HG03066 (cell line): Measurements from ENCODE around the gene TBC1D24.

Source experiments
- ATAC-seq: cut with Tn5 transposase; IDR thresholded peaks from one replicate; pipeline ENCODE4 v1.9.1; 2021; ENCODE audit warnings: low read depth; ENCODE audit not compliant: unreplicated experiment

The TBC1D24 gene

DNA sequence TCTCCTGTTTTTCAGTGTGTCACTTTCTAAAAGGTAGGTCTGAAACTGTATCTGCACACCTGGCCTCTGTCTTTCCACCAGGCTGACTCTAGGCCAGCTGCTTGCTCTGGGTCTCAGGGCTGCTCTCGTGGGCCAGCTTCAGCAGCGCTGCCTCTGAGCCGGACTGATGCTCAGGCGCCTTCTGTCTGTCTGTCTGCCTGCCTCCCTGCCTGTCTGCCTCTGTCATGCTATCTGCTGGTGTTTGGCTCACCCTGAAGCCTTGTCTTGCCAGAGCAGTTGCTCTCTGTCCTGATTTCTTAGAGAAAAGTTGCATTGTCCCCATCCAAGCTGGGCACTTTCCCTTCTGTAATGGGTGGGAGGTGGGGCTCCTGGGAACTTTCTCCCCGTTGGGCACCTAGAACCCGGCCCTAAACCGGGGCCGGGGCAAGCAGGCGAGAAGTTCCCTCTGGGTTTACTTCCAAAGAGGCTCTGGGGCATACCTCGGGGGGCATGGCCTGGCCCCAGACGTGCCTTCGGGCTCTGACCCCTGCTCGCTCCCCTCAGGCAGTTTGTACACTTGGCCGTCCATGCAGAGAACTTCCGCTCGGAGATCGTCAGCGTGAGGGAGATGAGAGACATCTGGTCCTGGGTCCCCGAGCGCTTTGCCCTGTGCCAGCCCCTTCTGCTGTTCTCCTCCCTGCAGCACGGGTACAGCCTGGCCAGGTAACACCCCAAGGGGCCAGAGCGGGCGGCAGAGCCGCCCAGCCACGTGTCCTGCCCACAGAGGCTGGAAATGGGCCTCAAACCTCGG is 23.0 kb downstream of the TBC1D24 start:
- no peak for ATAC-seq

DNA sequence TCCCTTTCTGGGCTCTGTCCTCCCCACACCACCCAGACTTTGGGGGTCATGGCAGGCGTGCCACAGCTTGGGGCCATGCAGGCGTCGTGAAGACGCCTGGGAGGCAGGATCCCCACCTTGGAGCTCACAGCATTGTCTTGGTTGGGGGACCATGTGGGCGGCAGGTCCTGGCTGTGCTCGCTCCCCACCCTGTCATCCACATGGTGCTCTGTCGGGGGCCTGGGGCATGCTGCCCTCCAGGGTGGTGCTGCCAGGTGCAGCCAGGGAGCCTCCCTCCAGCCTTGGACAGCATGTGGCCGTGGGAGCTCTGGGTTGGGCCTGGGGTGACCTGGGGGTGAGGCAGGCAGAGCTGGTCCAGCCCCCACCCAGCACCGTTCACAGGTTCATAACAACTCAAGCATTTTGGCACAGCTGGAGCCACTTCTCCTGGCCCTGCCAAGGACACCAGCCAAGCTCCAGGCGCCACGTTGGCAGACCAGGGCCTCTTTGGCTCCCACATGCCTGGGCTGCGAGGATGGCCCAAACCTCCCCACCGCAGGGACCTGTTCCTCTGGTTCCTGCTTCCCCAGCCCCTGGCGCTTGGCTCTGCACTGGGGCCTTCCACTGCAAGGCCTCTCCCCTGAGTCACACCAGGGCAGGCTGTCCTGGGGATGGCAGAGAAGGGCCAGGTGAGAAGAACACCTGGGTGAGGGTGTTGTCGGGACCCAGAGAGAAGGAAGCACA is 23.8 kb downstream of the TBC1D24 start:
- ATAC-seq: no peak

DNA sequence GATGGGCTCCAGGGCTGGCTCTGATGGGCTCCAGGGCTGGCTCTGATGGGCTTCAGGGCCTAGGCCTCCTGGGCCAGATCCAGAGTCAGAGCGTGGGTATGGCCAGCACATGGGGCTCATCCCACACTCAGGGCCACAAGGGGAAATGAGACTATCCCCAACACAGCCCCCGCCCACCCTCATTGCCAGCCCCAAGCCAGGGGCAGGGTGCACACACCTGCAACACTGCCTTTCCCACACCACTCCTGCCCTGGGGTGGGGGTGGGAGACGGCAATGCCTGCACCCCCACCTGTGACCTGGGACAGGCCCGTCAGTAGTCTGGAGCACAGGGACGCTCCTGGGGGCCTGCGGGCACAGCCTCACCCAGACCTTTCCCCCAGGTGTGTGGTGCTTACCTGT is 24.5 kb downstream of the TBC1D24 start:
- ATAC-seq: no peak

DNA sequence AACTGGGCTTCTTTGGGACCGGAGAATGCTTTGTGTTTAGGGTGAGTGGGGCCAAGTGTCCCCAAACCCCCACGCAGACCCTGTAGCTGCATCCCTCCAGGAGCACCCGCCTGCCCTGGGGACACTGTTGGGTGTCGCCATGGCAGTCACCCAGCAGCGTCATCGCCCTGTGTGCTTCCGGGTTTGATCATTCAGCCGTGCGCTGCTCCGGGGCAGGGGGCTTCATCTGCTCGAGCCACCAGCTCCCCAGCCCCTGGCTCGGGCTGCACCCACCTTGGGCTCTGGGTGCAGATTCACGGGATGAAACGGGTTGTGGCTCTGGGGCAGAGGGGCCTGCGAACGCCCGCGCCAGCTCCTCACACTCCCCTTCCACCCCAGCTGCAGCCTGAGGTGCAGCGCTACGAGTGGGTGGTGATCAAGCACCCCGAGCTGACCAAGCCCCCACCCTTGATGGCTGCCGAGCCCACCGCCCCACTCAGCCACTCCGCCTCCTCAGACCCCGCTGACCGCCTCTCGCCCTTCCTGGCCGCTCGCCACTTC is 25.0 kb downstream of the TBC1D24 start:
- ATAC-seq: no peak

DNA sequence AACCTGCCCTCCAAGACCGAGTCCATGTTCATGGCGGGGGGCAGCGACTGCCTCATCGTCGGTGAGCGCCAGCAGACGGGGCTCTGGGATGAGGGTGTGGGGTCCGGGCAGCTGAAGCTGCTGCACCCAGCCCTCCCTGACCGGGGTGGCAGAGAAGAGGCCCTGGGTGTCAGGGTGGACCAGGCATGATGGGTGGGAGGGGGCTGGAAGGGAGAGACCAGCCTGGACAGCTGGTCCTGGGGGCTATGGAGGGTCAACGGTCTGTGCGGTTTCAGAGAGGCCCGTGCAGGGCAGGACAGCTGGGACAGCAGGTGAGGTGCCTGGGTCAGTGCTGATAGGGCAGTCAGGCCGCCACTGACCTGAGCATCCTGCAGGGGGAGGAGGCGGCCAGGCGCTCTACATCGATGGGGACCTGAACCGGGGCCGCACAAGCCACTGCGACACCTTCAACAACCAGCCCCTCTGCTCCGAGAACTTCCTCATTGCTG is 25.5 kb downstream of the TBC1D24 start:
- ATAC-seq: no peak

DNA sequence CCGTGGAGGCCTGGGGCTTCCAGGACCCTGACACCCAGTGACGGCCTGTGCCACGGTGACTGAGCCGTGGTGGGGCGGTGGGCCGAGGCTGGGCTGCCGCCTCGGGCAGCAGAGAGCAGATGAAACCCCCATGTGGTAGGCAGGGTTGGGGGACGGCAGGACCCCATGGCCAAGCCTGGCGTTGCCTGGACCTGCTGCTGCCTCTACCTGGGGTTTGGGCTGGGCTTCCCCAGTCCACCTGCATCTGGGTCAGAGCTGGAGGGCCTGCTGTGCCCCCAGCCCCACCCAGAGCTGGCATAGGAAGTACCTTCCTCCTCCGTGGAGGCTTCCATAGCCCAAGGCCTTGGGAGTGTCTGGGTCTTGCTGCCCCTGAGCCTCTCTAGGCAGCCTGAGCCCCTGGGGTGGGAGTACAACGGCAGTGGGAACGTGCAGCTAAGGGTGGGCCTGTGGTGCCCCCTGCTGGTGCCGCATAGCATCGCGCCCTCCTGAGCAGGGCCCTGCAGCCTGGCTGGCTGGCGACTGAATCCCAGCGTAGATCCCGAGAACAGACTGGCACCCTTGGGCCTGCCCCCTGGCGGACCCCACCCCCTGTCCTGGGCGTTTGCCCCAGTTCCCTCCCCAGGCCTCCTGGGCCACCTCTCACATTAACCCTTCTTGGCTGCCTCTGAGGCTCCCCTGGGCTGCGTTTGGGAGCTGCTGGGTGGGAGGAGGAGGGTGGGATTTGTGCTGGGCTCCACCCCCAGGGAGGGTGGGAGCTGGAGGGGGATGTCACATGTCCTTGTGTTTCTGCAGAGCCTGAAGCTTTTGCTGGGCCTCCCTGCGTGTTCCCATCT is 26.2 kb downstream of the TBC1D24 start:
- ATAC-seq: no peak

DNA sequence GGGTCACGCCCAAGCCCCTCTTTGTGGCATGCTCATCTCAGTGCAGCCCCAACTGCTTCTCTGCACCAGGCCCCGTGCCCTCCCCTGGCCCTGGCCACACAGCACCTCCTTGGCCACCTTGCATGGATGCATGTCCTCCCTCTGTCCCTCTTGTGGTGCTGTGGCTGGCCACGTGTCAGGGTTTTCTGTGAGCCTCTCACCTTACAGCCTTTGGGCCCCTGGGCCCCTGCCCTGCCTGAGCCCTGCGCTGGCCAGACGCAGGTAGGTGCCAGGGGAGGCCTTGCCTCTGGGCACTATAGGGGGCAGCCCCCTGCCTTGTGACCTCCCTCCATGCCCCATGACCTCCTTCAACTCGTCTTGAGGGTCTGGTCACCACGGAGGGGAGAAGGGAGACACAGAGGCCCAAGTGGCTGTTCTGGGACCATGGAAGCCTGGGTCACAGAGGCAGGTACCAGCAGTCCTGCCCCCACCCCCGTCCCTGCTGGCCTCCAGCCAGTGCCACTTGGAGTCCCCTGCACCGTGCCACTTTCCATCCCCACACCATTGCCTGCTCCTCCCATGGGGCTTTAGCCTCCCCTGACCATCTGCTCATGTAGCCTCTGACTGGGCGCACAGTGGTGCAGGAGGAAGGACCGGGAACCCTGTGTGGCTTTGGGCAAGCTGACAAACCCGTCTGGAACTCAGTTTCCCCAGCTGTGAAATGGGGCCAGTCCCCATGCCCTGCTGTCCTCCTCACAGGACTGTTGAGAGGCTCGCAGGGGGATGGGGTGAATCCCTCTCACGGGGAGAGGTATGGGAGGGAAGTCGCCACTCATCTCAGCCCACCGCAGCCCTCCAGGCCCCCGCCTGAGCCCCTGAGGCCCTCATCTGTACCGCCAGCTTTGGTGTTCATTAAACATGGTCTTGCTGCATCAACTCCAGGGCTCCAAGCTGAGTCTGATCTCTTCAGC is 27.3 kb downstream of the TBC1D24 start:
- ATAC-seq: no peak

DNA sequence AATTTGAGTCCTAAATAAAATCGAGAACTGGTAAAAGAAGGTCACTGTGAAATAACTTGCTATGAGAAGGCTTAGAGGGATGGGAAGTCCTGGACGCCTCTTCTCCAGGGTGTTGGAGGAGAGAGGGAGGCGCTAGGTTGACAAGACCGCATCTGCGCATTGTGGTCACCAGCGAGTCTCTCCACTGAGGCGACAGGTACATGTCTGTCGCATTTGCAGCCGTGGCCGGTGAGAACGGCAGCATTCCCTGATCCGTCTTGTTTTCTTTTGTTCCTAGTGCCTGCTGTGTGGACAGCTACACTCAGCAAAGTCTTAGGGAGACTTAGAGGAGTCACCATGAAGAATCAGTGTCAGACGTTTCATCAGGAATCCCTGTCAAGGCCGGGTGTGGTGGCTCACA is 30.8 kb downstream of the TBC1D24 start:
- ATAC-seq: no peak

DNA sequence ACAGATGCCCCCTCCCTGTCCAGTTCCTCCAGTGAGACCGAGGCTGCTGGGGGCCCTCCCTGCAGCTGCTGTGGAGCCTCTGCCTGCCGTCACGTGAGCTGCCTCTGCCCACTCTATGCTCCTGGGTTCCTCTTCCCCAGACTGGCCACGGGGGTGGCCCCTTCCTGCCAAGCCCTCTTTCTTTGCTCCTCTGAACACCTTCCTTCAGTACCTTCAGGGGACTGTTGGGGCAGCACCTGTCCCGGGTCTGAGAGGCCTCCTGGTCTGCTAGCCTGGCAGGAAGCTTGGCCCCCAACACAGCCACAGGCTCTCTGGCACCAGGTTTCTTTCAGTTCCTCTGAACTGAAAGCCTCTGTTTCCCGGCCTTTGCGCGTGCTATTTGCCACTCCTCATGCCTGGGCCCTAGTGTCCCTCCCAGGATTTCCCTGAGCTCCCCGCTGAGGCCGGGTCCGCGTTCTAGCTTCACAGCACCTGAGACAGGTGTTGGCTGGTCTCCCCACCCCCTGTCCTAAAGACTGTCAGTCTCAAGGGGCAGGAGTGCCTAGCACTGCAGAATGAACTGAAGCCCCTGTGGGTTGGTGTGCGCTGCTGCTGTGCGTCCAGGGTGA is 32.2 kb downstream of the TBC1D24 start:
- no peak for ATAC-seq

DNA sequence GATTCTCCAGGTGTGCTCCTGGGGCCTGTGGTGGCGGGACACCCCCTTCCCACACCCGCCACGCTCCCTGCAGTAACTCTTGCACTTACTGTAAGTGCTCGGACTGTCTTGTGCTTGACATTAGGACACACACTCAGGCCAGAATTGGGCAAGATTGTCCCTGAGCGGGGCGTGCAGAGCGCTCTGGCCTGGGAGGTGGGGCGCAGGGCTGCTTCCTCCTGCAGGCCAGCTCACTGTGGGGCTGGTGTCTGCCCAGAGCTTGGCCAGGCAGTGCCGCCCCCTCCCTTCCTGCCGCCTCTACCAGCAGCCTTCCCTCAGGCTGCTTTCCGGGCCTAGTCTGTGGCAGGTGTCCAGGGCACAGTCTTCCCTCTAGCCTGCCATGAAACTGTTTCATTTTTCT is 32.7 kb downstream of the TBC1D24 start:
- no peak for ATAC-seq

DNA sequence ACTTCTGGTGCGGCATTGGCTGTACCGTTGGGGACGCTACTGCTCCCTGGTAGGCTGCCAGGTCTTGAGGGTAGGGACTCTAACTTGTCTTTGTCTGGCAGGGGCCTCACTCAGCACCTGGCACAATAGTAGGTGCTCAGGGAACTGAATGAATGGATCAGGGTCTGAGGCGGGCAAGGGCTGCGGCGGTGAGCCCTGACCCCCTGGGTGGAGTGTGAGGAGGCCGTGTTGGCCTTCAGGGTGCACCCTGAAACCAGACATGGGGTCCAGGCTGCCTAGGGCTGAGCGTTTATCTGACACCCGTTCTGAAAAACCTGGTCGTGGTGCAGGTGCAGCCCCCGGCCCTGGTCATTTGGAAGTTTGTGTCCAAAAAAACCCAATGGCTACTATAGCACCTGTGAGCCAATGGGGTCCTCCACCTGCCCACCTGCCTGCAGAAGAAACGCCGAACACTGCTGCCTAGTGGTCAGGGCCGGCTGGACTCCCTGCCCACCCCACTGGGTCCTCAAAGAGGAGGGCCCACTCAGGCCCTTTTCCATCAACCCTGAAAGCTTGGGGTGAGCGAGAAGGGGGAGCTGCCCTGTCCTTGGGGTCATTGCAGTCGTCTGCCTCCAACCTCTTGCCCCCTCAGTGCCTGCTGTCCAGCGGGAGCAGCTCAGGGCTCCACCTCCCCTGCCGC is 33.9 kb downstream of the TBC1D24 start:
- no peak for ATAC-seq

DNA sequence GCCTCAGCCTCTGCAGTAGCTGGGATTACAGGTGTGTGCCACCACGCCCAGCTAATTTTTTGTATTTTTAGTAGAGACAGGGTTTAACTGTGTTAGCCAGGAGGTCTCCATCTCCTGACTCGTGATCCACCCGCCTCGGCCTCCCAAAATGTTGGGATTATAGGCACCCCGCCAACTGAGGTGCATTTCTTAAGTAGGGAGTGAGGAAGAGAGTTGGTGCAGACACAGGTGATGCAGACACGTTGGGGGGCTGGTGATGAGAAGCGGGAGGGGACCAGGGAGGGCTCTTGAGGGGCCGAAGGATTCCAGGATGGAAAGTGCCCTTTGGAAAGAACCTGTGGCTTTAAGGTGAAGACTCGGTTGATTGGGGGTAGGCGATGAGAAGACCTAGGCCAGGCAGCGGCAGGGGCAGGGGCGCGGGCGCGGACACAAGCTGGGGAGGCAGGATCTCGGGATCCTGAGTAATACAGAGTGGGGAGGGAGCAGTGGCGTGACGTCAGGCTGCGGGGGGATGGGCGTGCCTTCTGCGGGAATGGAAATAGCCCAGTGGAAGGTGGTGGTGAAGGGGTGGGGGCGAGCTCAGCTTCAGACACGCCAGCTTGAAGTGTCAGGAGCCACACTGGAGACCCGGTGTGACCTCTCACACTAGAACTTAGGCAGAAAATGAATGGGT is 36.3 kb downstream of the TBC1D24 start:
- no peak for ATAC-seq

DNA sequence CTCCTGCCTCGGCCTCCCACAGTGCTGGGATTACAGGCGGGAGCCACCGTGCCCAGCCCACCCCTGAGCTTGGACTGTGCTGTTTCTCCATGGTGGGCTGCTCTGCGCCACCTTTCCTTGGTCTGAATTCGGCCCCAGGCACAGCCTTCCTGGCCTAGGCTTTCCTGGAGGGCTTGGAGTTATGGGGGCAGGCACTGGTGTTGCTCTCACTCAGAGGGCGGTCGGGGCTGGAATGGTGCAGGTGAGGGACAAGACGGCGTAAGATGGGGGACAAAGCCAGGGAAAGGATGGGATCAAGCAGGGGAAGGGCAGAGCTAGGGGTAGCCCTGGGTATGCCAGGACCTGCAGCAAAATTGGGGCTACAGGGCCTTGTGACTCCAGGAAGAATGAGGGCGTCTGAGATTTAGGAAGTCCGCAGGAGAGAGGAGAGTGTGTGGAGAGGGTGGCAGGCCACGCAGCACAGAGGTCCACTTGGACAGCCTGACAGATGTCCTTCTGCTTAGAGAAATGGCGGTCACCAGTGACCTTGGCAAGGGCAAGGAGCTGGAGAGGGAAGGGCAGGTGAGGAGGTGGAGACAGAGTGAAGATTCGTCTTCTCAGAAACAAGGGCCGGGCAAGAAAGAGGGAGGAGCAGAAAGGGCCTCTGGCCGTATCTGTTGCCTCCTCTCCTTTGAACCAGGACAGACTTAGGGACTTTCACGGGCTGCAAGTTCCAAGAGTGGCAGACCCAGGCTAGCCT is 37.2 kb downstream of the TBC1D24 start:
- ATAC-seq: no peak

DNA sequence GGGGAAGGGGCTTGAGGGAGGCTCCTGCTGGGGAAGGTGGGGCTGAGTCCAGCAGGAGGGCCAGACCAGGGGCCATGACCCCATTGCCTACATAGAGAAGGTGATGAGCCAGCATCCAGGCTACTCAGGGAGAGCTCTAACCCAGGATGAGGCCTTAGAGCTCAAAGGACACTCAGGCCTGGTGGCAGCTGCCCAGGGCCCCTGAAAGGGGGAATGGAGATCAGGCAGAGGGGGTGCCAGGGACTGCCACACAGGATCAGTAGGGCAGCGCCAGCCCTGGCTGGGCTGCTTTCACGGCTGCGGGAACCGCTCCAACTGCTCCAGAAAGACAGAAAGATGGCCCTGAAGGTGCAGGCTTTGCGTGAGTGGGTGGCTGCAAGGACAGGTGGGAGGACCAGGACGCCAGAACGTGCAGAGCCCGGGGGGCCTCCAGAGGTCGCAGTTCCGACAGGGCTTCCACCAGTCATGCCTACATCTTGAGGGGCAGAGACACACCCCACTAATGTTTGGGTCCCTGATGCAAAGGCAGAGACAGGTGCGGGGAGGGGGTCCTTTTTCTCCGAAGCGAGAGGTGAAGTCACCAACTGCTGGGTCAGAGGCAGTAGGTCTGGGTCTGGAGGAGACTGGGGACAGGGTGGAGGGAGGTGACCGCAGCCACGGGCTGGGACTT is 37.9 kb downstream of the TBC1D24 start:
- no peak for ATAC-seq

DNA sequence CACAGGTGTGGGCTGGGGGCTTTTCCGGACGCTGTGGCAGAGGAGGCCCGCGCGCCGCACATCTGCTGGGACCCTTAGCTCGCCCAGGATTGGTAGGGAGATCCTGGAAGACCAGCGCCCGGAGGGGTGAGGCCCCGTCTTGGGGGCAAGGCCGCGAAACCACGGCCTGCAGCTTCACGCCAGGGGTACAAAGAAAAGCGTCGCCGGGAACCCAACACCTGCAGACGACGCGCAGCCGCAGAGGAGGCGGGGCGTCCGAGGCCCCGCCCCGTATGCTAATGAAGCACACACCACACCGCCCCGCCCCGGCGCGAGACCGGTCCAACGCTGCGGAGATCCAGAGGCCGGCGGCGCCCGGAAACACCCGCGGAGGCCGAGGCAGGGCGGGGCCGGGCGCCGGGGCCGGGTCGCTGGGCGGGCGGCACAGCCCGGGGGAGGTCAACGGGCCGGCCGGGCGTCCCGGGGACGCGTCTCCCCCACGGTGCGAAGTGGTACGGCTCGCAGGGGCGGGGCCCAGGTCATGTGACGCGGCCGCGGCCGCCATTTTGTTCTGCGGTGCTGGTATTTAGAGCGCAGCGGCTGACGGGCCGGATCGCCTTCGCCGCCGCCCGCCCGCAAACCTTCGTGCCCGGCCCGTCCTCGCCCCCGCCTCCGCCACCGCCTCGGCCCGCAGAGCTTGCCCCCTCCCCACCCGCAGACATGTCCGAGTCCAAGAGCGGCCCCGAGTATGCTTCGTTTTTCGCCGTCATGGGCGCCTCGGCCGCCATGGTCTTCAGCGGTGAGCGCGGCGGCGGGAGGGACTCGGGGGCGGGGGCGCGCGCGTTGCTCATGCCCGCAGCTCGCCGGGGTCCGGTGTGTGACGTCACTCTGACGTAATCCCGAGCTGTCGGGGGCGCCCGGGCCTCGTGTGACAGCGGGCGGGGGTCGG is 38.7 kb downstream of the TBC1D24 start, which contains the start of gene ATP6V0C:
ATP6V0C (plus strand) TSS at position 548 of the 928 bp plus-strand sequence; CDS start at position 700, 152 bp downstream.
- peak; percentile 64 for ATAC-seq
